Smooth muscle cell of the pulmonary artery (primary cell): ENCODE results near the gene CPM. TPM values are rescaled to one million over a fixed set of nuclear protein-coding genes. Genes with fewer than 3 reads are reported as not detected.

Source experiments
- total RNA-seq: library from RNA; depleted of rRNA; stranded (reverse); fragments of >200 nt; gene quantifications from 2 replicates; pipeline ENCODE4 v1.2.3, GENCODE V29; 2014

The CPM gene
- 3.7 and 5.9 TPM in 2 replicates for total RNA-seq

DNA sequence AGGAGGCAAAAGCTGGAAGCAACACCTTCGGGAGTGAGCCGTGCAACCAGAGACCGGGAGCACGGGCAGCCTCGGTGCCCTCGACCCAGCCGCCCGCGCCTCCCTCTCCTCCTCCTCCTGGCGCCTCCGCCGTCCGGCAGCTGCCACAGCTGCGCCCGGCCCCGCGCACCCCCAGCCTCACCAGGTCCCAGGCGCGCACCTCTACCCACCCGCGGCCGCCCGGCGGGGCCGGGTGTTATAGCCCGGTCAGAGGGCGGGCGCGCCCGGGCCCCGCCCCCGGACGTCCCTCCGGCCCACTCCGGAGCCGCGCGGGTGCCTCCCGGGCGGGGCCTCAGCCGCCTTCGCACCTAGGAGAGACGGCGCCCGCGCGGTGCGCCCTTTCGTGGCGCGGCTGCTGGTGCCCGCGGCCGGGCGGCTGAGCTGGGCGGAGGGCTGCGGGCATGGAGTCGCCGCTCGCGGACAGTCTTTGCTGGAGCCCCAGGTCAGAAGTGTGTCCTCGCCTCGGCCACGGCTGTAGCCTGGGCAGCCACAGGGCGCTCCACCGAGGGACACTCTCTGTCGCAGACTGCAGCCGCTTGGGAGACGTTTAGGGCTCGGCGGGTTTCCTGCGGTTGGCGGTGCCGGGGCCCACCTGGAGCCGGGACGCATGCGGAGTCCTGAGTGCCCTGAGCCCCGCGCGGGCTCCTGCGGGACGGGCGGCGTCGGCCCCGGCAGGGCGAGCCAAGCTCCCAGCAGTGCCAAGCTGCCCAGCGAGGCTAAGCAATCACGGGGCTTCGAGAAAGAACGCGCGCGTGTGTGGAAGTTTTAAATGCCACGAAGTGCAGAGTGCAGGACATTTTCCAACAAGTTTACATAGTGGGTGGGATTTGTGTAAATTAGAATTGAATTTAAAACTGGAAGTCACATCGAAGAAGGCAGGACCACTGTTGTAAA is at the start of gene CPM:
Gene CPM (minus strand): TSS at position 211 of the 933 bp plus-strand sequence. CDS start 334 bp downstream, outside the sequence.

DNA sequence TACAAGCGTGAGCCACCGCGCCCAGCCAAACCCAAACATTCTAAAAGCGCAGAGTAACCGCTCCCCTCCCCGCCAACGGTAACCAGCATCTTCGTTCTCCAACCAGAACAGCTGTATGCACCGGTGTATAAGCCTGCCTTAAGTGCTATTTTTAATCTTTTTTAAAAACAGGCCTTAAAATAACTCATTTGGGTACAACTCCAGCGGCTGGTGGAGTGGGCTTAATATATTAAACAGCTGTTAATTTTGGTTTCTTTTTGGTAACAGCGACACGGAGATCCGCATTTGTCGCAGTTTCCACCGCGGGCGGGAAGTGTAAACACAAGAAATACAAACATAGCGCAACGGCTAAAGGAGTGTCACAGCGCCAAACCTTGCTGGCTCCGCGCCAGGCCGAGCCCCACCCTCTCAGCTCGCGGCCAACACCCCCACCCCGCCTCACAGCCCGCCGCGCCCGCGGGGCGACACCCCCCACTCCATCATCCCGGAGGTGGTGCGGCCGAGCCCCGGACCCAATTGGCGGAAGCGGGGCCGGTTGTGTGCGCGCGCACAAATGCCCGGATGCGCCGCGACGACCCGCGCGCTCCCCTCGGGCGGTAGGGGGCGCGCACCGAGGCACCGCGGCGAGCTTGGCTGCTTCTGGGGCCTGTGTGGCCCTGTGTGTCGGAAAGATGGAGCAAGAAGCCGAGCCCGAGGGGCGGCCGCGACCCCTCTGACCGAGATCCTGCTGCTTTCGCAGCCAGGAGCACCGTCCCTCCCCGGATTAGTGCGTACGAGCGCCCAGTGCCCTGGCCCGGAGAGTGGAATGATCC is 125.2 kb downstream of the CPM start, which contains the start of gene MDM2:
Gene MDM2 (plus strand): TSS at position 602 of the 812 bp plus-strand sequence. CDS start 301 bp downstream, outside the sequence.

Other genes starting within 250 kb of the CPM start
- gene NUP107, start 246.2 kb downstream of the CPM start, total RNA-seq: 22.5 and 38.8 TPM in 2 replicates
- gene SLC35E3, start 187.0 kb downstream of the CPM start, total RNA-seq: 8.8 and 10.5 TPM in 2 replicates
- 157 and 262 TPM in 2 replicates for gene MDM2, start 125.0 kb downstream of the CPM start, total RNA-seq